Measurements from ENCODE around the gene DR1. TPM values are rescaled to one million over a fixed set of nuclear protein-coding genes. Genes with fewer than 3 reads are reported as not detected.

The DR1 gene
- total RNA-seq (2021; fragmentation: NEBNext Ultra II Directional; extraction: Animal tissue kit (Norgen Biotek cat#: 25700)) (60.0 and 62.3 TPM in 2 replicates), polyA plus RNA-seq (2011; rRNA removed) (8.6 and 13.1 TPM in 2 replicates), polyA minus RNA-seq (2011; rRNA and poly(A)+ RNA removed) (28.8 and 28.9 TPM in 2 replicates)
- polyA plus RNA-seq (2011; cell fraction: cytosol; rRNA removed) = 14.9 TPM
- 9.1 TPM for polyA plus RNA-seq (2011; cell fraction: nucleus; rRNA removed)
- 27.0 to 38.9 TPM (median 29.6 TPM) in 4 replicates for polyA plus RNA-seq (2012, experiment 1 of 2)
- 18.6 TPM for polyA plus RNA-seq (2012, experiment 2 of 2)
- 24.0 TPM for polyA plus RNA-seq (2013, experiment 1 of 2)
- polyA plus RNA-seq (2013, experiment 2 of 2) = 24.4 TPM
- 42.9 TPM for polyA minus RNA-seq (2011; cell fraction: cytosol; rRNA and poly(A)+ RNA removed)
- polyA minus RNA-seq (2011; cell fraction: nucleus; rRNA and poly(A)+ RNA removed) = 27.2 TPM
- long read RNA-seq, experiment 1, full-length matches to known transcripts = 41 of 61 reads
- long read RNA-seq, experiment 1, partial matches to known transcripts = 14 of 61 reads
- long read RNA-seq, experiment 1, other reads (novel, unspliced or antisense) = 6 of 61 reads
- long read RNA-seq, experiment 2, full-length matches to known transcripts = 3 of 45 reads
- long read RNA-seq, experiment 2, partial matches to known transcripts = 0 of 45 reads
- long read RNA-seq, experiment 2, other reads (novel, unspliced or antisense) = 42 of 45 reads

GRCh38 chr1:93345633-93346420 lies at the start of gene DR1:
Gene DR1, plus strand, starts transcription at chr1:93345907. Its CDS starts 739 bp downstream, at chr1:93346646.
- ChIA-PET POLR2A (ENCODE audit: partially characterized antibody) (interaction anchor here (0.5 to 6.2 kb wide), 22 partner anchors 8 to 517 kb away, joined by 3 to 35 read pairs (median 4); partner anchors contain the start of gene MTF2), CTCF (ENCODE audit: partially characterized antibody) (interaction anchor here (1.1 to 1.2 kb wide), 4 partner anchors 12 to 47 kb away, joined by 3 to 7 read pairs (median 4); no protein-coding TSS in a partner anchor)
- H2BK5ac ChIP-seq (ENCODE audit: low read depth, low read length) = peak within 1 kb of the TSS; percentile 84
- peaks cover 6% of the 10 kb centered on the region for H3K23me2 ChIP-seq (ENCODE audit: low read depth, low read length)
- no peaks in the 10 kb centered on the region for H3K27me3 ChIP-seq (replicated peaks in 1 of 4; ENCODE audit: control insufficient read depth in 3 of 4, extremely low read depth in 1 of 4, insufficient read depth in 3 of 4, low read length in 3 of 4)
- FAIRE-seq (no peak), DNase-seq (ENCODE audit: low read depth in 1 of 2, low spot score in 2 of 2) (peak; percentile 73 to 93)
- no peaks in the 10 kb centered on the region for H3K4me1 ChIP-seq (replicated peaks in 1 of 4; ENCODE audit: control insufficient read depth in 3 of 4, insufficient read depth in 4 of 4, low read length in 3 of 4)
- peaks cover 0 to 4% (median 0%) of the 10 kb centered on the region in 4 experiments; a peak in 1 of 8 replicates for H3K36me3 ChIP-seq (ENCODE audit: control insufficient read depth in 2 of 4, insufficient read depth in 4 of 4, low read length in 3 of 4)
- no peak within 1 kb of the TSS for H2AK5ac ChIP-seq (ENCODE audit: low read depth, low read length)
- H2BK15ac ChIP-seq (ENCODE audit: low read length) = no peak within 1 kb of the TSS
- no peak within 1 kb of the TSS for H3K14ac ChIP-seq (ENCODE audit: insufficient read length)
- H3K4ac ChIP-seq (replicated peaks; ENCODE audit: insufficient read length, low read depth, low read length) = peak within 1 kb of the TSS; percentile 49
- 2% methylated on average over 73 of the region's 80 CpGs; no CpG with 5 or more reads in 1 of the 2 experiments for WGBS, 2 experiments (ENCODE audit: extremely low coverage in 1 of 2, insufficient coverage in 1 of 2, insufficient read length in 1 of 2, insufficient replicate concordance in 2 of 2, low coverage in 1 of 2, low lambda C conversion rate in 2 of 2, missing lambda C conversion rate in 1 of 2)
- H2AFZ ChIP-seq (ENCODE audit: low read length) = peak within 1 kb of the TSS; percentile 46
- peak within 1 kb of the TSS; percentile 76 to 86 (median 80) for H3K9ac ChIP-seq (replicated peaks in 1 of 4; ENCODE audit: extremely low read depth in 1 of 4, low read depth in 3 of 4, low read length in 3 of 4)
- H3K4me2 ChIP-seq (ENCODE audit: insufficient read depth in 1 of 2, low read depth in 2 of 2, low read length in 2 of 2) = peak within 1 kb of the TSS; percentile 93 to 97
- no peak within 1 kb of the TSS for H2BK120ac ChIP-seq (replicated peaks; ENCODE audit: low read depth, low read length)
- H3K27ac ChIP-seq (ENCODE audit: low read depth, low read length) = peak within 1 kb of the TSS; percentile 92
- H3K56ac ChIP-seq (replicated peaks; ENCODE audit: insufficient read length, low read depth, low read length) = peak within 1 kb of the TSS; percentile 94
- H3K79me1 ChIP-seq (ENCODE audit: low read depth, low read length) = no peaks in the 10 kb centered on the region
- peak within 1 kb of the TSS; percentile 46 for H4K91ac ChIP-seq (replicated peaks; ENCODE audit: insufficient read length, low read length)
- peak within 1 kb of the TSS; percentile 93 for H4K5ac ChIP-seq (ENCODE audit: insufficient read length, low read depth, low read length)
- H3K23ac ChIP-seq (ENCODE audit: insufficient read length) = no peak within 1 kb of the TSS
- peak within 1 kb of the TSS; percentile 93; the same call in 1 of the 2 replicates for H4K8ac ChIP-seq (ENCODE audit: extremely low read depth, insufficient read depth, low read length)
- H3K9me3 ChIP-seq (ENCODE audit: insufficient read depth in 2 of 2, low read depth in 1 of 2, low read length in 1 of 2) = no peaks in the 10 kb centered on the region
- H2BK20ac ChIP-seq (ENCODE audit: low read length) = no peak within 1 kb of the TSS
- peak within 1 kb of the TSS; percentile 44 to 88 (median 78) for H3K4me3 ChIP-seq (ENCODE audit: extremely low read depth in 1 of 4, insufficient read depth in 2 of 4, low read depth in 3 of 4, low read length in 4 of 4)
- H4K20me1 ChIP-seq (replicated peaks in 1 of 2; ENCODE audit: control insufficient read depth in 1 of 2, insufficient read depth in 2 of 2, low read length in 2 of 2) = peaks cover 4 to 5% of the 10 kb centered on the region in 2 experiments
- H2BK12ac ChIP-seq (ENCODE audit: low read depth, low read length) = no peak within 1 kb of the TSS
- peaks cover 25 to 52% of the 10 kb centered on the region in 2 experiments for H3K79me2 ChIP-seq (ENCODE audit: control insufficient read depth in 1 of 2, insufficient read depth in 2 of 2, low read length in 2 of 2)
- H3K18ac ChIP-seq (ENCODE audit: extremely low read depth, low read length) = peak within 1 kb of the TSS; percentile 84
- TF ChIP-seq TAF1 (IDR thresholded peaks at IDR 0.05; ENCODE audit: low read depth, low read length) (peak; percentile 94), PHF8 (conservative IDR thresholded peaks at IDR 0.05; ENCODE audit: low read depth, low read length) (peak; percentile 82), SIRT6 (IDR thresholded peaks at IDR 0.05; ENCODE audit: low read length) (no peak), SP1 (IDR thresholded peaks at IDR 0.05; ENCODE audit: low read depth, low read length) (peak; percentile 56; the same call in 1 of the 2 replicates)
- TF ChIP-seq, protein P1, sequence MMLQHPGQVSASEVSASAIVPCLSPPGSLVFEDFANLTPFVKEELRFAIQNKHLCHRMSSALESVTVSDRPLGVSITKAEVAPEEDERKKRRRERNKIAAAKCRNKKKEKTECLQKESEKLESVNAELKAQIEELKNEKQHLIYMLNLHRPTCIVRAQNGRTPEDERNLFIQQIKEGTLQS (IDR thresholded peaks at IDR 0.05; ENCODE audit: insufficient read depth, low read depth, low read length) = no peak
